ENCODE results near the gene HS3ST4.

HS3ST4 gene

GRCh38 chr16:26186091-26186615, 494.4 kb downstream of the HS3ST4 start:
- H3K4me3 ChIP-seq (ENCODE audit: low read depth, low read length): no peak overlapping the region
- H3K36me3 ChIP-seq (ENCODE audit: control insufficient read depth, insufficient read depth, low read length): no peaks in the 10 kb centered on the region
- H3K9ac ChIP-seq (ENCODE audit: low read length): no peak overlapping the region
- no peak overlapping the region for H3K27ac ChIP-seq (ENCODE audit: low read depth, low read length)
- H3K27me3 ChIP-seq (ENCODE audit: control insufficient read depth, insufficient read depth, low read length): no peaks in the 10 kb centered on the region
- H3K4me1 ChIP-seq (ENCODE audit: control insufficient read depth, insufficient read depth, low read length): no peaks in the 10 kb centered on the region
- H3K9me3 ChIP-seq (ENCODE audit: control insufficient read depth, insufficient read depth, low read depth, low read length): peaks cover 10% of the 10 kb centered on the region

All from HUES6 (cell line).